Superior temporal gyrus (tissue), 1 donor: ENCODE measurements around the gene SH2D2A.
A peak's percentile ranks its signal among the peaks of the same experiment; 100 is the strongest.

Source experiments
- DNase-seq: peaks from one replicate; pipeline ENCODE4 v3.0.0-alpha.2; 2016; ENCODE audit errors: extremely low spot score

Gene SH2D2A

DNA sequence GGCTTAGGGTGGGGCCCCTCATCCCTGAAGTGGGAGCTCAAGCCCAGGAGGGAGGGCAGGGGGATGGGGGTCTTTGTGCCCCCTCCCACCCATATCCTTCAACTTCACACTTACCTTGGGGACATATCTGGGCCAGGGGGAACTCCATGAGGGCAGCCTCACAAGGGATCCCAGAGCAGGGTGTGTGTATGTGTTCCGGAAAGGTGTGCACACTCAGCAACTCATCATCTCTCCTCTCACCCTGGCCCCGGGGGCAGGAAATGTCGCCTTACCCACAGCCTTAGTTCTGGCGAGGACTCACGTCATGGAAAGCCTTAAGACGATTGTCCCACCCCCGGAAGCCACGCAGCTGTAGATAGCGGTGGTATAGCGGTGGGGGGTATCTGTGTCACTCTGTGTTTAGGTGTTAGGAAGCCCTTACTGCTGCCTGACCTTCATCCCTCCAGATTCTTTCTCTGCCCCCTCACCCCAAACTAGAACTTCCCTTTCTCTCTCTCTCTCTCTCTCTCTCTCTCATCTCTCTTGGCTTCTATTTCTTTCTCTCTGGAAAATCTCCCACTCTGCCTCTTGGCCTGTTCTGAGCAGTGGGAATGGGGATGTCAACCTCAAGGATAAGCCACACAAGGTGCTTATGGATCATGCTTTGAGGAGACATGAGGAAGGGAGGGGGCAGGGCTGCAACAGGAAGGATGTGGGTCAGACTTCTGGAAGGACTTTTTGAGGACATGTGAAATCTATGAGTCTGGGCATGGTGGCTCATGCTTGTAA lies at the start of gene SH2D2A:
SH2D2A (minus strand) TSS at position 288 of the 768 bp plus-strand sequence; CDS start at position 148, 140 bp downstream.
- DNase-seq, result no peak

DNA sequence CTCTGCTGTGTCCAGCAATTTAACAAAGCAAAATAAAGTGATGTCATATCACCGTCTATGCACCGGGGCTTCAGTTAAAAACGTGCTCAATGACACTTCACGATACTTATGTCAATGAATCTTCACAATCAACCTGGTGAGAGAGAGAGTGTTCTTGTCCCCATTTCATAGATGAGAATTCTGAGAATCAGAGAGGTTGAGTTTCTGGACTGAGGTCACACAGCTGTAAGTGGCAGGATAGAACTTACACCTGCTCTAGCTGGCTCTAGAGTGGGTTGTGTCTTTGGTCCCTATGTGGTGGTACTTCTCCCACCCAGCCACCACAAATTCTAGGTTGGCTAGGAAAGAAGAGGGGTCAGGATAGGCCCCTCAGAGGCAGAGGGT lies 49.2 kb upstream of the SH2D2A start:
- DNase-seq, result no peak

DNA sequence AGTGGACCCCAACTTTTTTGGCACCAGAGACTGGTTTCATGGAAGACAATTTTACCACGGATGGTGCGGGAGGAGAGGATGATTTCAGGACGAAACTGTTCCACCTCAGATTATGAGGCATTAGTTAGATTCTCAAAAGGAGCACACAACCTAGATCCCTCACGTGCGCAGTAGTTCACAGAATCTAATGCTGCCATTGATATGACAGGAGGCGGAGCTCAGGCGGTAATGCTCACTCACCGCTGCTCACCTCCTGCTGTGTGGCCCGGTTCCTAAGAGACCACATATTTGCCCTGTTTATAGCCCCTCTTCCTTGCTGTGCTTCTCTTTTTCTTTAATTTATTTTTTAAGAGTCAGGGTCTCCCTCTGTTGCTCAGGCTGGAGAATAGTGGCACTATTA lies 48.6 kb upstream of the SH2D2A start:
- DNase-seq, result no peak

DNA sequence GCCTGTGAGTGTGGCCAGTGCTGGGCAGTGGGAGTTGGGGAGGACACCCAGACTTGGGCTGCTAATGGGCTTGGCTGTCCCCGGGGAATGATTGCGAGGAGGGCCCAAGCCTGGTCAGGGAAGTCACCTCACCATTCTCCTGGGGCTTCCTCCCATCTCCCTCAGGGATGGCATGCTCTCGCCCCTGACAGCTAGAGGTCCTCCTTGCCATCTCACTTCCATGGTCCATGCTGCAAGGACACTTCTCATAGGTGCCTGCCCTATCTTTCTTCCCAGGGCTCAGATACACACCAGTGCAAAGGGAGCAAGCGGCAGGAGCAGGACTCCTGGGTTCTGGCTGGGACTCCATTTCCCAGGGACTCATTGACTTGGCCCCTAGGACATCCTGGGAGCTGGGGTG lies 48.1 kb upstream of the SH2D2A start:
- DNase-seq, result no peak

DNA sequence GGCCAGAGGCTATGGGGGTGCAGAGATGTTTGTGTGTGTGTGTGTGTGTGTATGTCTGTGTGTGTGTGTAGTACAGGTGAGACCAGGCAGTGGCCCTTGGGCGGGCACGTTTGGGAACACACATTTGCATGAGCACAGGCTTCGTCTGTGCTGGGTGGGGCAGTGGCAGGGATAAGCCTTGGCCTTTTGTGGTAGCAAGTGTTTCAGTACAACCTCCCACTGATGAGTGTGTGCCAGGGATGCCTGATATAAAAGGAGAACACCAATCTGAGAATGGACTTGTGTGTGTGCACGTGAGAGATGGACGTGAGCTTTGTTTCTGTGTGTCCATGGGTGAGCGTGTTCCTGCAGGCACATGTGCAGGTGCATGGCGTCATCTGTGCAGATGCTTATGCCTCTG lies 47.0 kb upstream of the SH2D2A start:
- DNase-seq, result no peak

DNA sequence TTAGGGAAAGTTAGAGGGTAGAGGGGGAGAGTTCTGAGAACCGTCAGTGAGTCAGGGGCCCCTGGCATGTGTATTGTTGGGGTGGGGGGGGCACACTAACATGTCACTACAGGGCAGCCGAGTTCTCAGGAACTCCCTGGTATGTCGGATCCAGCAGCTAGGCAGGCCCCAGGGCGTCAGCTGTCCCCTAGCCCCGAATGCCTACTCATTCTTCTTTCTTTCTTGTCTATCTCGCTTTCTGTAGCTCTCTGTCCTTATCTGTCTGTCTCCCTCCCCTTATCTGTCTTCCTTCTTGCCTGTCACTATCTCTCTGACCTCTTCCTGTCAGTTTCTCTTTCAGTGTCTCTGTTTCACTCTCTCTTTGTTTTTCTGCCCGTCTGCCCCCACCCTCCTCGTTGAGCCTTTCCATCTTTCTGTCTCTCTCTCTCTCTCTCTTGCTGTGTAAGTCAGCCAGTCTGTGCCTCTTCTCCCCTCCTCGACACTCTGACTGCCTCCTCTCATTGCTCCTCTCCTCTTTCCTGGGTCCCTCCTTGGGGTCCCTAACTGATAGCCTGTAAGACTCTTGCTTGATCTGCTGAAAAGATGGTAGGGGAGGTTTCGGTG lies 46.5 kb upstream of the SH2D2A start:
- DNase-seq, result no peak

DNA sequence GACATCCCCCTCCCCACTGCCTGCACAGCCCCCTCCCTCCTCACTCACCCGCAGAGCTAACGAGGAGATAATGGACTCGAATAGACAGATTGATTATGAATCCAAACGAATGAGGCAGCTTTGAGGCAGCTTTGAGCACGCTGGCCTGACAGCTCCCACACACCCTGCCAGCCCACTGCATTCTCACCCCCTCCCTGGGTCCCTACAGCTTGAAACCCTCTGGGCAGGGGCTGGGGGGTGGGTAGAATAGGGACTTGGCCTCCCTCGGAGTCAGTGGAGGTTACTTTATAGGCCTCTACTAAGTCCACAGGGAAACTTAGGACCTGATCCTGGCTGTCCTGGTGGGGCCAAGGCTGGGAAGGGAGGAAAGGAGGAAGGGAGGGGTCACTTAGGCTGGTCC lies 45.9 kb upstream of the SH2D2A start:
- no peak for DNase-seq

DNA sequence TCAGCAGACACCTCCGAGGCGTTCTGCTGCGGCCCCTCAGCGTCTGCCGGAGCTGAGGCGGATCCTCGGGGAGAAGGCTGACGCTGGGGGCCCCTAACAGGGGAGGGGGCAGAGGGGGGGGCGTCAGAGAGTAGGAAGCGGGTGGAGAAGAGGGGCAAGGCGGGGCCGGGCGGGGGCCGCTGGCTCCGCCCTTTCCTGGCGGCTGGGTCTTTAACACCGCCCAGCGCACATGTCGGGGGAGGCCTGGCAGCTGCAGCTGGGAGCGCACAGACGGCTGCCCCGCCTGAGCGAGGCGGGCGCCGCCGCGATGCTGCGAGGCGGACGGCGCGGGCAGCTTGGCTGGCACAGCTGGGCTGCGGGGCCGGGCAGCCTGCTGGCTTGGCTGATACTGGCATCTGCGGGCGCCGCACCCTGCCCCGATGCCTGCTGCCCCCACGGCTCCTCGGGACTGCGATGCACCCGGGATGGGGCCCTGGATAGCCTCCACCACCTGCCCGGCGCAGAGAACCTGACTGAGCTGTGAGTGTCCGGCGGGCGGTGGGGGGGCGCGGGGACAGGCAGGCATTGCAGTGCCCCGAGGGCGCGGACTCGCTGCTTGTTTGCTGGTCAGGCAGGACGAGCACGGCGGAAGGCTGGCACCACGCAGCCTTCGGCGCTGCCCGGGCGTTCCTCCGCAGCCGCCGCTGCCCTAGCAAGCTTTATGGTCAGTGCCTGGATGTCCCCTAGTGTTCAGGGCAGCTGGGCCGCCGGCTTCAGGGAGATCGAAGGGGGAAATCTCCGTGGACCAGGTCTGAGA lies 44.2 kb upstream of the SH2D2A start, which contains the start of gene NTRK1:
NTRK1 (plus strand) TSS at position 238 of the 796 bp plus-strand sequence; CDS start at position 308, 70 bp downstream.
- peak; percentile 18 for DNase-seq

DNA sequence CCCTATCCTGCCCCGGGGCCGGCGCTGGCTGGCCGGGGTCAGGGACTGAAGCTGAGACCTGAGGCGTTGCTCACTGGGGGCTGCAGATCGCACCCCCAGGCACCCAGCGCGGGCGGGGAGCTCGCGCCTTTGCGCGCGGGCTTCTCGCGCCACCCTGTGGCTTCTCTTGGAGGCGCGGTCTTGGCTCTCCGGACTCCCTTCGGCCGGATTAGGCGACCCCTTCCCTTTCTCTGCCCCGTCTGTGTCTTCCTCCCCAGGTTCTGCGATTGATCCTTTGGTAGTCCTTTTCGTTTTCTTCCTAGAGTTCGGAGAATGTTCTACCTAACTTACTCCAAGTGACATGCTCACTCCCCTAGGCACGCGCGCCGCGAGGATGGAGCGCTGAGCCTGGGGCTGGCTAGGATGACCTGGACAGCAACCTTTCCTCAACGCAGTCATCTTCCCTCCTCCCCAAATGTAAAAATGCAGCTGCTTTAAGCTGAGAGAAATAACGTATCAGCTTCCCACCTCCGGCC lies 43.5 kb upstream of the SH2D2A start:
- DNase-seq, result peak; percentile 64

DNA sequence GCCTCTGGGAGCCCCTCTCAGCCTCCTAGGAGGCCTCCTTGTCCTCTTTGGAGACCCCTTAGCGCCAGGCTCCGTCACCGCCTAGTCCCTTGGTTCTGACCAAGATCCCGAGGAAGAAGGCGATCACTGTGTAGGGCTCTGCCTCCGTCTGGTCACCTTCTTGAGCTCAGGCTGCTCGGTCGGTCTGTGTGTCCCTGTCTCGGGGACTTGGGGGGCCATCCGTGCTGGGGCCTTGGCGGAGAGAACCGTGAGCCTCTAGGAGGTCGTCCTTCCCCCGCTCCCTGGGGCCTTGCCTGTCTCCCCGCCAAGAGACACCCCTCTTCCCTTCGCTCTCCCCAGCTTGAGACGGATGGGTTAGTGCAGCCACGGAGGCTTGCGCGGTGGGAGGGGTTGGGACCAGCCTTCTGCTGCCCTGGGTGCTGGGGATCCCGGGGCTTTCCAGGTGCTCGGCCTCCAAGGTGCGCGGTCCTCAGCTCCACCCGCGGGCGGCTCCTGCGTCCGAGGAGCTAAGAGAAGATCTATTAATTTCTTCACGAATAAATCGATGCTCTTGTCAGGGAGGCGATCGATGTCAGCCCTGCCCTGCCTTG lies 43.0 kb upstream of the SH2D2A start:
- no peak for DNase-seq

DNA sequence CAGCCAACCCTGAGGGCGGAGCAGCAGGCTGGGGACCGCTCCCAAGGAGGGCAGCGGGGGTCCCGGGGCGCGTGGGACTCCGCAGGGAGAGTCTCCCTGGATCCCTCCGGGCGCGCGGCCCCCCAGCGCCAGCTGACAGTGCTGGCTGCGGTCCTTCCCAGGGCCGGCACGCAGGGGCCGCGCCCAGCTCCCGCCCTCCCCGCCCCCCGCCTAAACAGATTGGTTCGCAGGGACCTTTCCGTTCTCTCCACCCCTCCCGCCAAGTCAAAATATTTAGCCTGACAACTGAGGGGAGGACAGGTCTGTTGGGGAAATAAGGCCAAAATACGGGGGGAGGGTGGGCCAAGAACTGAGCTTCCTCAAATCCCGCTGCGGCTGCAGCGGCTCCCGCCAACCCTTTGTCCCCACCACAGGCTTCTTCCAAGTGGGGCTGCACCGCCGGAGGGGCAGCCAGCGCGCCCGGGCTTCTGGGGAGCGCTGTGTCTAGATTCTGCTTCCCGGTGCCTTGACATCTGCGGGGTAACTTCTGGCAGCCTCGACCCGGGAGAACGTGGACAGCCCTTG lies 42.4 kb upstream of the SH2D2A start, which contains the start of gene INSRR:
INSRR (minus strand) TSS at position 159 of the 564 bp plus-strand sequence. CDS start 496 bp downstream, outside the sequence.
- no peak for DNase-seq

DNA sequence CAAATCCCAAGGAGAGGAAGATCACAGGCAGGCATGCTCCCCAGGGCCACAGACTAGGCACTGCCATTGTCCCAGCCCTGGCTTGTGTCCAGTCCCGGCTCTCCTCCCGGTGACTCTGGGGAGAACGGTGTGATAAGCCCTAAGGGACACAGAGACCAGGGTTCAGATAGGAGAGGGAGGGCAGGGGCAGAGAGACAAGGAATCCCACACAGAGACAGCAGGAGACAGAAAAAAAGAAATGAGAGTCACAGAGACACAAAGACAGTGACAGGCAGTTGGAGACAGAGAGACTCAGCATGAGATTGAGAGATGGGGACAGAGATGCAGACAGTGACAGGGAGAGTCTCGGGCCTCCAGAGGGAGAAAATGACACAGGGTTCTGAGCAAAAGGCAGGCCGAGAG lies 41.9 kb upstream of the SH2D2A start:
- DNase-seq, result no peak

DNA sequence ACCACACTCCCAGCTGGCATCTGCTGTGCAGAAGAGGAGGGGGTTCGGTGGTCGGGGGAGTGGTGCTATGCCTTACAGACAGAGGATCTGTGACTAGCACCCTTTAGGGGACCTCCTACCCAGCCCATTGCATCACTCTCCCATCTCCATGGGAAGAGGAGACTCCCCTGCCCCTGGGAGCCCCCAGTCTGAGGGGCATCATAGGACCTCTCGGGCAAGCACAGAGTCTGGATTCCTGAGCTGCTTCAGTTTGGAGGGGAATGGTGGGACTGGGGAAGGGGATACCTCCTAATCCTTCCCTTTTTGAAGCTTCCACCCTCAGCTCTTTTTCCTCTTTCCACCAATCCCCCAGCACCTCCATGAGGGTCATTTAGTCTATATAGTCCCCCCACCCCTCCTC lies 40.9 kb upstream of the SH2D2A start:
- DNase-seq, result no peak

DNA sequence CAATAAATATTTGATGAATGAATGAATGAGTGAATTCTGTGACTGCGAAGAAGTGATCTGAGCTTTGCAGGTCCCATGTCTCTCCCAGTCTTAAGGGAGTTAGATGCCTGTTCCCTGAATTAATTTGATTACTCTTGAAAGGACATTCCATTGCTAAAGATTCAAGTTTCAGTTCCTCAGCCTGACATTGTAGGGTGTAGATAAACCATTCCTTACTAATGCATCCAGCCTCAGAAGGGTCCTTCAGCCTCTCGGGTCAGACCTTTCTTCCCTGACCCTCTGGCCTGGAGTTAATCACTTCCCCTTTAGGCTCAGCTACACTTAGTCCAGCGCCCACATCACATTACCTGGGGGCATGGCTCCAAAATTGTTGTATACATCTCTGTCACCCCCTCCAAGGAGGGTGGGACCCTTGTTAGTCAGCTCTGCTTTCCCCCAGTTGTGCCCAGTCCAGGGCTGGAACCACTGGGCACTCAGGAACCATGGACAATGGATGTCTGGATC lies 39.7 kb upstream of the SH2D2A start:
- no peak for DNase-seq

DNA sequence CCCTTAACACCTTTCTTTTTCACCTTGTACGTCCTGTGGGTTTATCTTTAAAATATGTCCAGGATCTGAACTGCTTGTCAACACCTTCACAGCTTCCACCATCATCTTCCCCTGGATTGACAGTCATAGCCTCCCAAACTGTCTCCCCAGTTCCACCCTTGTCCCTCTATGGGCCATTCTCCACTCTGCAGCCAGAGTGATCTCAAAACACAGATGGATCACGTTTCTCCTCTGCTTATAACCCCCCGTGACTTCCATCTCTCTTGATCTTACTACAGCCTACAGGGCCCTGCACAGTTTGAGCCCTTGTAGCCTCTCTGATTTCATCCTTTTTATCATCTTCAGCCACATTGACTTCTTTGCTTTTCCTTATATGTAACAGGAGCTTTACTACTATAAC lies 38.0 kb upstream of the SH2D2A start:
- no peak for DNase-seq

DNA sequence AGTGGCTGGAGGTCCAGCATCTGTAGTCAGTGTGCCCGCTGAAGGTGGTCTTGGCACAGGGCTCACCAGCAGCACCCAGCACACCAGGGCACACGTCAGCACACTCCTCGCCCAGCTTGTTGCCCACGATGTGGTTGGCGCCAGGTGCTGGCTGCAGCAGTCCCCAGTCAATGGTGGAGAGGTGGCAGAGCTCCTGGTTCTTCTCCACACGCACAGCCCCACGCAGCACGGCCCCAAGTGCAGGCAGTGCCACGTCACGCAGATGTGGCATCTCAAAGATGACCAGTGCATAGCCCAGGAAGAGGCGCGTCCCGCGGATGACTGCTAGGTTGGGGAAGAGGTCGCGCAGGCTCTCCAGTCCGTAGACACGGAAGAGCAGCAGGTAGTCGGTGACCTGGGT lies 37.1 kb upstream of the SH2D2A start:
- no peak for DNase-seq

DNA sequence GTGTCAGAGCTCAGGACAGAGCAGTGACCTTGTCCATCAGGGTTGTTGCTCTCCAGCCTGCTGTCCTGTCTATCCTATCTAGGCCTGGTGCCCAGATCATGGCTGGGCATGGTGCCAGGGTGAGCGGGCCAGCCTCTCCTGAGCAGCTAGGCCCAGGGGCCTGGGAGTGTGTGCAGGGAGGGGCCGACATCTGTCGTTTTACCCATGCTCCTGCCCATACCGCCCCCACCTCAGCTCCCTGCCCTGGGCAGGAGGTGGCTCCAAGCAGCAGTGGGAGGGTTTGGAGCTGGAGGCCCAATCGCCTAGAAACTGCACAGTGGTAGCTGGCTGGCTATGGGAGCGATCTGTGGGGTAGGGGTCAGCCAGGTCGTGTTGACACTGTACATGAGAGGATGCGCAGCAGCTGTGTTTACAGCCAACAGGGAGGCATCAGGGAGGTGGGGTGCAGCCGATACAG lies 35.8 kb upstream of the SH2D2A start:
- DNase-seq, result peak; percentile 40

DNA sequence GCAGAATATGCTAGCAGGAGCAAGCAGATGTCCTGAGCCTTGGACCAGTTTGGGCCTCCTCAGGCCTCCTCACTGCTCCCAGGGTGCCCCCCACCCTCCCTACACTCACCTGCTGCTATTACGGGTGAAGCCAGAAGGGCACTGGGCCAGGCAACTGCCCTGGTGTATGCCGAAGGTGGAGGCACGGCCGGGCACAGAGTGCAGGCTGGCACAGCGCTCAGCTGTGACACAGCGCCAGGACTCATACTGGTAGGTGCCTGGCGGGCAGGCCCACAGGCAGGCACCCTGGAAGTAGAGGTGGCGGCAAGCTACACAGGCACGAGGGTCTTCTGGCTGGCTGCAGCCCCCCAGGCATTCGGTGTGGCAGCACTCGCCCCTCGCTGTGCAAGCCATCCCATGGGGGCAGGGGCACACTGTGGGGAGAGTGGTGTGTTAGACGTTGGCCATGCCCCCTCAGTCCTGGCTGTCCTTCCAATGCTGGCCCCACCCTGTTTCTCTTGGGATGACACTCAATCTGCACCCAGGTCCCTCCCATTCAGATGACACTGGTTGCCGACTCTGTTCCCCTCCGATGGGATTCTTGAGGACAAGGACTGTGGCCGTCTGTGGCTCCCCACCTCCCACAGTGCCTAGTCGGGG lies 35.2 kb upstream of the SH2D2A start:
- DNase-seq, result no peak

DNA sequence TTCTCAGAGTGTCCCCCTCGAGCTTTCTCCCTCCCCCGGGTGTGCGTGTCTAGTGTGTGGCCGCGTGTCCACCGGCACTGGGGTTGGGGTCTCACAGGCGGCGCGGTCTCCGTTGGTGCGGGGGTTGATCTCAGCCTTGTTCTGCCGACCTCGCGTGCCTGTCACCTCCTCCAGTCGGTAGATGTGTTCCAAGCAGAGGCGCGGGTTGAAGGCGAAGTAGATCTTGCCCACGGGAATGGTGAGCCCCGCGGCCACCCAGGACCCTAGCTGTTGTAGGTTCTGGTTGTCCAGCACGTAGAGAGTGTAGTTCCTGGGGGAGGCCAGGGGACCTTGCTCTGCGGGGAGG lies 32.5 kb upstream of the SH2D2A start:
- DNase-seq, result no peak

DNA sequence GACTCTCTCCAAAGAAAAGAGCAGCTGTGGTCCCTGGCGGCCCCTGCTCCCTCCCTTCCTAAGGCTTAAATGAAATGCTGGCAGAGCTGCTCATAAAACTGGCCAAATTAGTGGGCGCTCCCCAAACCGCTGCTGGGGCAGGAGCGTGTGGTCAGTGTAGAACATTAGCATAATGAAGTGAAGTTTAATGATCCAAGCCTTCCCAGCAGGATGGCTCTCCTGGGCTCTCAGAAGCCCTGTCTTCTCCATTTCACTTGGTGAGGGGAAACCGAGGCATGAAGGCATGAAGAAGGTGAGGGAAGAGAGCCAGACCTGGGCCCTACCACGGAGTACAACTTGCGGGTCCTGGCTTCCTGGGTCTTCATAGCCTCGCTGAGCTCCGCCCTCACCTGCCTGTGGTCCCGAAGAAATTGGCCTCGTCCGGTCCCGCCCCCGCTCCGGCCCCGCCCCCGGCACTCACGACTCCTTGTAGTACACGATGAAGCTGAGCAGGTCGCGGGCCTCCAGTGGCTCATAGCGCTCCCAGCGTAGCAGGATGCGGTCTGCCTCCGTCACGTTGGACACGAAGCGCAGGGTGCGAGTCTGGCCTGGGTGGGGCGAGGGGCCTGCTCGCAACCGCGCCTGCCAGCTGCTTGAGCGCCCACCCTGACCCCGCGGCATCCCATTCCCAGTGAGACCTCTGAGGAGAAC lies 32.0 kb upstream of the SH2D2A start:
- DNase-seq, result no peak
